ENCODE measurements around the gene EGR2.

EGR2 gene

DNA sequence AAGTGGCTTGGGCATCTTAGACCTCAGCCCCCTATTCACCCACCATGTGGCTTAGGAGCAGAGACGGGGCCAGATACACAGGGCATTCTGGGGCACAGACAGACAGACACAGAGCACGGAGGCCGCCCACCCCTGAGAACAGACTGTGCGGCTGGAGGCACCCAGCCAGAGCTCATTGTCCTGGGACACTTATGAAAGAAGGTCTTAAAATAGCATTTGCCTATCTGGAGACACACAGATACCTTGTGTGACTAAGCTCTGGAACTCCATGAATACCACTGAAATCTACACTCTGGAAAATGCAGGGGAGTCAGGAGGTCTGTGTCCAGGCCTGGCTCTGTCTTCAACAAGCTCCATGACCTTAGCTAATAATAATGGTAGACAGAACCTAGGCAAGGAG is 53.0 kb downstream of the EGR2 start:
- TF ChIP-seq, protein P1, sequence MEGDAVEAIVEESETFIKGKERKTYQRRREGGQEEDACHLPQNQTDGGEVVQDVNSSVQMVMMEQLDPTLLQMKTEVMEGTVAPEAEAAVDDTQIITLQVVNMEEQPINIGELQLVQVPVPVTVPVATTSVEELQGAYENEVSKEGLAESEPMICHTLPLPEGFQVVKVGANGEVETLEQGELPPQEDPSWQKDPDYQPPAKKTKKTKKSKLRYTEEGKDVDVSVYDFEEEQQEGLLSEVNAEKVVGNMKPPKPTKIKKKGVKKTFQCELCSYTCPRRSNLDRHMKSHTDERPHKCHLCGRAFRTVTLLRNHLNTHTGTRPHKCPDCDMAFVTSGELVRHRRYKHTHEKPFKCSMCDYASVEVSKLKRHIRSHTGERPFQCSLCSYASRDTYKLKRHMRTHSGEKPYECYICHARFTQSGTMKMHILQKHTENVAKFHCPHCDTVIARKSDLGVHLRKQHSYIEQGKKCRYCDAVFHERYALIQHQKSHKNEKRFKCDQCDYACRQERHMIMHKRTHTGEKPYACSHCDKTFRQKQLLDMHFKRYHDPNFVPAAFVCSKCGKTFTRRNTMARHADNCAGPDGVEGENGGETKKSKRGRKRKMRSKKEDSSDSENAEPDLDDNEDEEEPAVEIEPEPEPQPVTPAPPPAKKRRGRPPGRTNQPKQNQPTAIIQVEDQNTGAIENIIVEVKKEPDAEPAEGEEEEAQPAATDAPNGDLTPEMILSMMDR (IDR thresholded peaks at IDR 0.05; ENCODE audit: low read depth, low read length, missing control alignments): no peak
- DNase-seq: no peak
- Histone ChIP-seq H3K4me3 (ENCODE audit: low read depth, low read length) (no peak overlapping the region), H3K27me3 (replicated peaks) (no peaks in the 10 kb centered on the region), H3K36me3 (replicated peaks) (no peaks in the 10 kb centered on the region), H3K27ac (no peak overlapping the region)
- in situ Hi-C loops (cut with HindIII; ENCODE audit: low pct_ligation_motif_present, low sequenced_read_pairs): no loop called here
